Nephron (organoid): ENCODE results near the gene GPR21.
A peak's percentile ranks its signal among the peaks of the same experiment; 100 is the strongest.

ENCODE experiments used
- H3K27ac Mint-ChIP-seq, 3 experiments: 2 replicates each; pipeline ENCODE4 v1.8.0; 2020; ENCODE audit warnings: mixed read lengths in 3 of 3, mild to moderate bottlenecking in 2 of 3, moderate library complexity in 1 of 3
- H3K27me3 Mint-ChIP-seq: 2 replicates; pipeline ENCODE4 v1.8.0; 2021; ENCODE audit warnings: low read depth, mild to moderate bottlenecking, moderate library complexity, mixed read lengths
- H3K36me3 Mint-ChIP-seq: 2 replicates; pipeline ENCODE4 v1.8.0; 2020; ENCODE audit warnings: low read depth, mixed read lengths
- H3K4me1 Mint-ChIP-seq: 2 replicates; pipeline ENCODE4 v1.8.0; 2020; ENCODE audit warnings: mixed read lengths
- H3K4me3 Mint-ChIP-seq, 3 experiments: 2 replicates each; pipeline ENCODE4 v1.8.0; 2020; ENCODE audit warnings: mild to moderate bottlenecking in 3 of 3, mixed read lengths in 3 of 3, moderate library complexity in 2 of 3
- H3K9me3 Mint-ChIP-seq: 2 replicates; pipeline ENCODE4 v1.8.0; 2020; ENCODE audit warnings: mixed read lengths
- TF ChIP-seq, protein P1 (sequence below), 3 experiments: fragments of 200-600 bp; sonication (generic); IDR thresholded peaks; one replicate each; pipeline ENCODE4 v1.5.0; 2021; ENCODE audit warnings: antibody characterized with exemption in 3 of 3; ENCODE audit not compliant: unreplicated experiment in 3 of 3

GPR21 gene

DNA sequence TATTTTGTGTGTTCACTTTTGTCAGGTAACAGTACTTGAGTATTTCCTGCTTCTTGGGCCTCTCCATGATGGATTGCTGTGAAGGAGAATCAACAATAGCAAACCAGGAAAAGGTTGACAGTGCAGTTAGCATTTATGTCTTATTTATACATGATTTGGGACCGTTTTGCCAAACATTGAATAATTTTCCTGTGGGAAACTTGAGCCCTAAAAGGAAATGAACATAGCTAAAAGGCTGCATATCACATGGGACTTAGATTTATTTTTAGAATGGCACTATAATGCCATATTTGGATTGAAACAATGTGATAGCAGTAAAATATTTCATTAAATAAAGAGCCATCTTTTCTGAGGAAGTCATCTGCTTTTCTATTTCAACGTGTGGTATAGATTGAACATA is 15.3 kb downstream of the GPR21 start:
- H3K4me3 Mint-ChIP-seq: no peak overlapping the region
- H3K4me1 Mint-ChIP-seq: peaks cover 21% of the 10 kb centered on the region
- H3K27ac Mint-ChIP-seq: peak overlapping the region; percentile 47 to 68 (median 67)
- peaks cover 9% of the 10 kb centered on the region for H3K36me3 Mint-ChIP-seq
- no peaks in the 10 kb centered on the region for H3K27me3 Mint-ChIP-seq
- TF ChIP-seq, protein P1, sequence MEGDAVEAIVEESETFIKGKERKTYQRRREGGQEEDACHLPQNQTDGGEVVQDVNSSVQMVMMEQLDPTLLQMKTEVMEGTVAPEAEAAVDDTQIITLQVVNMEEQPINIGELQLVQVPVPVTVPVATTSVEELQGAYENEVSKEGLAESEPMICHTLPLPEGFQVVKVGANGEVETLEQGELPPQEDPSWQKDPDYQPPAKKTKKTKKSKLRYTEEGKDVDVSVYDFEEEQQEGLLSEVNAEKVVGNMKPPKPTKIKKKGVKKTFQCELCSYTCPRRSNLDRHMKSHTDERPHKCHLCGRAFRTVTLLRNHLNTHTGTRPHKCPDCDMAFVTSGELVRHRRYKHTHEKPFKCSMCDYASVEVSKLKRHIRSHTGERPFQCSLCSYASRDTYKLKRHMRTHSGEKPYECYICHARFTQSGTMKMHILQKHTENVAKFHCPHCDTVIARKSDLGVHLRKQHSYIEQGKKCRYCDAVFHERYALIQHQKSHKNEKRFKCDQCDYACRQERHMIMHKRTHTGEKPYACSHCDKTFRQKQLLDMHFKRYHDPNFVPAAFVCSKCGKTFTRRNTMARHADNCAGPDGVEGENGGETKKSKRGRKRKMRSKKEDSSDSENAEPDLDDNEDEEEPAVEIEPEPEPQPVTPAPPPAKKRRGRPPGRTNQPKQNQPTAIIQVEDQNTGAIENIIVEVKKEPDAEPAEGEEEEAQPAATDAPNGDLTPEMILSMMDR (IDR thresholded peaks at IDR 0.05; ENCODE audit: unreplicated experiment in 3 of 3): no peak
- H3K9me3 Mint-ChIP-seq: no peaks in the 10 kb centered on the region

DNA sequence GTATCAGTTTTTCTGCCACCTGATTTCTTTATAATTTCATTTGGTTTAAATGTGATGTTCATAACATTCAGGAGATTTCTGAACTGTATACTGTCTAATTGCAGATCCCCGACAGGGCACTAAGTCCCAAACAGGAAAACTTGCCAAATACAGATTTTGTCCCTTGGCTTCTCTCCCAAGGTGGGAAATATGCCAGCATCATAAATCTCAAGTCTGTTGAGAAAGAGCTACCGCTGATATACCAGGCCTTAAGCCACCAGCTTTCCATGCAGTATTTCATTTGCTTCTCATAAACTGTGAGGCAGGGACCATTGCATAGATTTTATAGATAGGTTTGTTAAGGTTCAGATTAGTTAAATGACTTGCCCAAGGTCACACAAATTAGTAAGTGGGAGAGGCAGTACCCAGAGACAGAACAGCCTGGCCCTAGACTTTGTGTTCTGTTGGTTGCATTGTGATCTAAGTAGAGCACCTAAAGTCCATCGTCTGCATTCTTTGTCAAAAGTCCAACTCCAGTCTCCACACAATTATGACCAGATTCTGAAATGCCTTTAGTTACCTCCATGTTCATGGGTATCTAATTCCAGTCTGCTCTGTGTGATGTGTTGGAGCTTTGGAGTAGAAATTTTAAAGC is 16.2 kb downstream of the GPR21 start:
- no peaks in the 10 kb centered on the region for H3K27me3 Mint-ChIP-seq
- H3K36me3 Mint-ChIP-seq: peaks cover 8% of the 10 kb centered on the region
- peaks cover 21% of the 10 kb centered on the region for H3K4me1 Mint-ChIP-seq
- H3K4me3 Mint-ChIP-seq: no peak overlapping the region
- TF ChIP-seq, protein P1 (IDR thresholded peaks at IDR 0.05; ENCODE audit: unreplicated experiment in 3 of 3): no peak
- no peaks in the 10 kb centered on the region for H3K9me3 Mint-ChIP-seq
- H3K27ac Mint-ChIP-seq: peak overlapping the region in 2 of 3 experiments; percentile 19 to 67

DNA sequence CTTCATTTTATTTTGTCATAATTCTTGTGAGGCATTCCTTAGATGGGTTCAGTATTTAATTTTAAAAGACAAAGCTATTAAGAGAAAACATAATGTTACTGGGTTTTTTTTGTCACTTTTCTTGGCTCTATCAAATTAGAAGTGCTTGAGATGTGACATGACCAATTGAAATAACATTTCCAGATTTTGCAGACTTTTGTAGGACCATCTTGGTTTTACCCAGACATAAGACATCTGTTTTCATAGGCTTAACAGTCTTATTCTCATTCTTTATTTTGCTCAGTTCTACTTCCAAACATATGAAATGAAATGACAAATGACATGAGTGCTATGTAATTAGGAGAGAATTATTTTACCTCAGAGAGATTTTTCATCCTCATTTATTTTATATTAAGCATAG is 19.6 kb downstream of the GPR21 start:
- H3K4me1 Mint-ChIP-seq: peaks cover 18% of the 10 kb centered on the region

DNA sequence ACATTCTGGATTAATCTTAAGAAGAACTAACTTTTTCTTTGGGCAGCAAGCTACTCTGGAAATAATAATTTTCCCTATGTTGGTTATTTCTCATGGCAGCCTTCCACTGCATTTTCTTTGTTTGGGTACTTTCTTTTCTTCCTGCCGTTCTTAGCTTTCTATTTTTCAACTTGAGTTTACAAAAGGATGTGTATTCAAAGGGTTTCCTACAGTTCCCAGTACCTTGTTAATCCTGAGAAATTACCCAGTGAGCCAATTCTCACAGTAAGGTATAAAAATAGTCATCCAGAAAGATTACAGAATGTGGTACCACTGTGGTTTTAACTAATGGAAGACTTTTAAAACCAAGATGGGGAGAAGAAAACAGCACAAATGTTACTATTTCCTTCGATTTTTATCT is 20.2 kb downstream of the GPR21 start:
- H3K27ac Mint-ChIP-seq: no peak overlapping the region
- H3K9me3 Mint-ChIP-seq: no peaks in the 10 kb centered on the region
- peaks cover 24% of the 10 kb centered on the region for H3K36me3 Mint-ChIP-seq
- no peaks in the 10 kb centered on the region for H3K27me3 Mint-ChIP-seq
- TF ChIP-seq, protein P1 (IDR thresholded peaks at IDR 0.05; ENCODE audit: unreplicated experiment in 3 of 3): no peak
- peaks cover 13% of the 10 kb centered on the region for H3K4me1 Mint-ChIP-seq
- no peak overlapping the region for H3K4me3 Mint-ChIP-seq

More for the DNA sequence above, 19.6 kb downstream of the GPR21 start:
- no peaks in the 10 kb centered on the region for H3K9me3 Mint-ChIP-seq
- peaks cover 23% of the 10 kb centered on the region for H3K36me3 Mint-ChIP-seq
- H3K4me3 Mint-ChIP-seq: no peak overlapping the region
- TF ChIP-seq, protein P1 (IDR thresholded peaks at IDR 0.05; ENCODE audit: unreplicated experiment in 3 of 3): no peak
- H3K27ac Mint-ChIP-seq: no peak overlapping the region
- H3K27me3 Mint-ChIP-seq: no peaks in the 10 kb centered on the region

DNA sequence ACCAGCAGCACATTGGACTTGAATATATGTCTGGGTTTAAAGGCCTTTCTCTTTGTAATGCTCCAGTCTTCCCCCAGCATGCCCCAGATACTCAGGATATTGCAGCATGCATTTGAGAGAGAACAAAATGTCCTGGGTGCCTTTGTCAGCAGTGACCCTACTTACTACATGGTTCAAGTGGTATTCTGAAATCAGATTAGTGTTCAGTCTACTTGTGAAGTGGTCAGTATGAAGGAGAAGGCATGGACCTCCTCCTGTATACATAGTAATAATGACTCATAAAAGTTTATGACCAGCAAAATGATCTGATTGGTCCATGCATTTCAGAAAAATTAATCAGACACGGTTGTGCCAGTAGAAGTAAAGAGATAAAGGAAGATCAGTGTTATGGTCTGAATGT is 25.4 kb downstream of the GPR21 start:
- H3K36me3 Mint-ChIP-seq: peaks cover 43% of the 10 kb centered on the region
- H3K27ac Mint-ChIP-seq: no peak overlapping the region
- H3K27me3 Mint-ChIP-seq: no peaks in the 10 kb centered on the region
- H3K4me1 Mint-ChIP-seq: peaks cover 7% of the 10 kb centered on the region
- H3K9me3 Mint-ChIP-seq: no peaks in the 10 kb centered on the region
- H3K4me3 Mint-ChIP-seq: no peak overlapping the region
- TF ChIP-seq, protein P1 (IDR thresholded peaks at IDR 0.05; ENCODE audit: unreplicated experiment in 3 of 3): no peak
